T-helper 2 cell treated with Interferon-gamma antibody and Interleukin-4, amounts not matched to agents 5 μg/mL and 100 μg/mL, for 36 hours (primary cell): Measurements from ENCODE around the gene ANKRD6.

Source experiments
- DNase-seq: peaks from one replicate; pipeline ENCODE4 v3.0.0; 2021; ENCODE audit warnings: low spot score
- H3K27ac Mint-ChIP-seq: one replicate; pipeline ENCODE4 v1.8.0; 2021; ENCODE audit warnings: mild to moderate bottlenecking, mixed read lengths
- H3K27me3 Mint-ChIP-seq: one replicate; pipeline ENCODE4 v1.8.0; 2021; ENCODE audit warnings: low read depth, mixed read lengths
- H3K36me3 Mint-ChIP-seq: one replicate; pipeline ENCODE4 v1.8.0; 2021; ENCODE audit warnings: low read depth, mixed read lengths
- H3K4me1 Mint-ChIP-seq: one replicate; pipeline ENCODE4 v1.8.0; 2021; ENCODE audit warnings: low read depth, mixed read lengths
- H3K4me3 Mint-ChIP-seq: one replicate; pipeline ENCODE4 v1.8.0; 2022; ENCODE audit warnings: mild to moderate bottlenecking, moderate library complexity, mixed read lengths
- H3K9me3 Mint-ChIP-seq: one replicate; pipeline ENCODE4 v1.8.0; 2021; ENCODE audit warnings: mixed read lengths

Gene ANKRD6

GRCh38 chr6:89467437-89467836 lies 34.5 kb downstream of the ANKRD6 start:
- no peaks in the 10 kb centered on the region for H3K9me3 Mint-ChIP-seq
- no peaks in the 10 kb centered on the region for H3K4me1 Mint-ChIP-seq
- no peak overlapping the region for H3K27ac Mint-ChIP-seq
- H3K36me3 Mint-ChIP-seq = no peaks in the 10 kb centered on the region
- DNase-seq = no peak
- no peak overlapping the region for H3K4me3 Mint-ChIP-seq
- peaks cover 29% of the 10 kb centered on the region for H3K27me3 Mint-ChIP-seq

GRCh38 chr6:89468998-89469397 lies 36.0 kb downstream of the ANKRD6 start:
- Mint-ChIP-seq H3K27ac (no peak overlapping the region), H3K4me3 (no peak overlapping the region), H3K4me1 (peaks cover 1% of the 10 kb centered on the region), H3K27me3 (peaks cover 29% of the 10 kb centered on the region), H3K9me3 (no peaks in the 10 kb centered on the region), H3K36me3 (no peaks in the 10 kb centered on the region)
- DNase-seq = no peak

- peaks cover 29% of the 10 kb centered on the region for H3K27me3 Mint-ChIP-seq
- H3K4me1 Mint-ChIP-seq = peaks cover 19% of the 10 kb centered on the region
- peaks cover 5% of the 10 kb centered on the region for H3K9me3 Mint-ChIP-seq
- no peak overlapping the region for H3K27ac Mint-ChIP-seq
- H3K4me3 Mint-ChIP-seq = no peak overlapping the region
- H3K36me3 Mint-ChIP-seq = peaks cover 2% of the 10 kb centered on the region
- no peak for DNase-seq
Observed at GRCh38 chr6:89471287-89471867, 38.4 kb downstream of the ANKRD6 start.

- Mint-ChIP-seq H3K27ac (peak overlapping the region; percentile 34), H3K36me3 (peaks cover 2% of the 10 kb centered on the region), H3K4me1 (peaks cover 22% of the 10 kb centered on the region), H3K9me3 (peaks cover 5% of the 10 kb centered on the region), H3K4me3 (peak overlapping the region; percentile 63), H3K27me3 (peaks cover 9% of the 10 kb centered on the region)
- DNase-seq = no peak
Observed at GRCh38 chr6:89475101-89475500, 42.1 kb downstream of the ANKRD6 start.

GRCh38 chr6:89475634-89476033 lies 42.7 kb downstream of the ANKRD6 start:
- Mint-ChIP-seq H3K27ac (peak overlapping the region; percentile 69), H3K4me3 (peak overlapping the region; percentile 63)

GRCh38 chr6:89479897-89480296 lies 46.9 kb downstream of the ANKRD6 start:
- peaks cover 2% of the 10 kb centered on the region for H3K36me3 Mint-ChIP-seq
- peaks cover 13% of the 10 kb centered on the region for H3K27me3 Mint-ChIP-seq
- peaks cover 5% of the 10 kb centered on the region for H3K9me3 Mint-ChIP-seq
- no peak overlapping the region for H3K4me3 Mint-ChIP-seq
- DNase-seq = no peak
- no peak overlapping the region for H3K27ac Mint-ChIP-seq
- peaks cover 15% of the 10 kb centered on the region for H3K4me1 Mint-ChIP-seq

More at GRCh38 chr6:89475634-89476033, 42.7 kb downstream of the ANKRD6 start:
- peak; percentile 36 for DNase-seq
- H3K4me1 Mint-ChIP-seq = peaks cover 24% of the 10 kb centered on the region
- H3K9me3 Mint-ChIP-seq = peaks cover 5% of the 10 kb centered on the region
- H3K36me3 Mint-ChIP-seq = peaks cover 2% of the 10 kb centered on the region
- H3K27me3 Mint-ChIP-seq = peaks cover 9% of the 10 kb centered on the region

- Mint-ChIP-seq H3K36me3 (no peaks in the 10 kb centered on the region), H3K27ac (no peak overlapping the region), H3K9me3 (no peaks in the 10 kb centered on the region), H3K27me3 (peaks cover 13% of the 10 kb centered on the region), H3K4me3 (no peak overlapping the region), H3K4me1 (peaks cover 5% of the 10 kb centered on the region)
- DNase-seq = no peak
Observed at GRCh38 chr6:89481695-89482094, 48.7 kb downstream of the ANKRD6 start.

GRCh38 chr6:89482126-89482525 lies 49.2 kb downstream of the ANKRD6 start:
- Mint-ChIP-seq H3K27me3 (peaks cover 13% of the 10 kb centered on the region), H3K4me1 (peaks cover 5% of the 10 kb centered on the region), H3K36me3 (no peaks in the 10 kb centered on the region), H3K4me3 (no peak overlapping the region), H3K27ac (no peak overlapping the region), H3K9me3 (no peaks in the 10 kb centered on the region)
- no peak for DNase-seq

GRCh38 chr6:89483111-89483720 lies 50.3 kb downstream of the ANKRD6 start:
- Mint-ChIP-seq H3K36me3 (no peaks in the 10 kb centered on the region), H3K9me3 (no peaks in the 10 kb centered on the region), H3K4me1 (peaks cover 5% of the 10 kb centered on the region), H3K27ac (no peak overlapping the region), H3K27me3 (peaks cover 18% of the 10 kb centered on the region), H3K4me3 (no peak overlapping the region)
- DNase-seq = no peak

- DNase-seq = no peak
- Mint-ChIP-seq H3K36me3 (no peaks in the 10 kb centered on the region), H3K4me3 (no peak overlapping the region), H3K9me3 (no peaks in the 10 kb centered on the region), H3K27me3 (peaks cover 18% of the 10 kb centered on the region), H3K4me1 (no peaks in the 10 kb centered on the region), H3K27ac (no peak overlapping the region)
Observed at GRCh38 chr6:89485320-89485719, 52.4 kb downstream of the ANKRD6 start.

GRCh38 chr6:89487864-89488263 lies 54.9 kb downstream of the ANKRD6 start:
- H3K4me3 Mint-ChIP-seq = no peak overlapping the region
- no peaks in the 10 kb centered on the region for H3K4me1 Mint-ChIP-seq
- H3K36me3 Mint-ChIP-seq = no peaks in the 10 kb centered on the region
- DNase-seq = no peak
- no peak overlapping the region for H3K27ac Mint-ChIP-seq
- no peaks in the 10 kb centered on the region for H3K9me3 Mint-ChIP-seq
- H3K27me3 Mint-ChIP-seq = peaks cover 13% of the 10 kb centered on the region

- no peaks in the 10 kb centered on the region for H3K9me3 Mint-ChIP-seq
- H3K36me3 Mint-ChIP-seq = no peaks in the 10 kb centered on the region
- peaks cover 13% of the 10 kb centered on the region for H3K27me3 Mint-ChIP-seq
- no peak overlapping the region for H3K27ac Mint-ChIP-seq
- H3K4me3 Mint-ChIP-seq = no peak overlapping the region
- no peaks in the 10 kb centered on the region for H3K4me1 Mint-ChIP-seq
- no peak for DNase-seq
Observed at GRCh38 chr6:89488438-89488837, 55.5 kb downstream of the ANKRD6 start.

- H3K4me1 Mint-ChIP-seq = no peaks in the 10 kb centered on the region
- peaks cover 13% of the 10 kb centered on the region for H3K27me3 Mint-ChIP-seq
- DNase-seq = no peak
- H3K9me3 Mint-ChIP-seq = no peaks in the 10 kb centered on the region
- no peak overlapping the region for H3K27ac Mint-ChIP-seq
- H3K36me3 Mint-ChIP-seq = no peaks in the 10 kb centered on the region
- H3K4me3 Mint-ChIP-seq = no peak overlapping the region
Observed at GRCh38 chr6:89489078-89489477, 56.1 kb downstream of the ANKRD6 start.

GRCh38 chr6:89492025-89492640 lies 59.2 kb downstream of the ANKRD6 start:
- no peak for DNase-seq
- Mint-ChIP-seq H3K4me3 (no peak overlapping the region), H3K36me3 (no peaks in the 10 kb centered on the region), H3K27ac (no peak overlapping the region), H3K4me1 (no peaks in the 10 kb centered on the region), H3K9me3 (no peaks in the 10 kb centered on the region), H3K27me3 (peaks cover 22% of the 10 kb centered on the region)
